H54 (cell line): ENCODE results near the gene KPTN.
A peak's percentile ranks its signal among the peaks of the same experiment; 100 is the strongest.

Experiments
- DNase-seq: peaks from one replicate; pipeline ENCODE4 v3.0.0; 2011; ENCODE audit warnings: low spot score, mixed read lengths; ENCODE audit not compliant: insufficient read length
- FAIRE-seq: peaks from 3 replicates; lab custom pipeline; 2011; peaks lifted over from hg19 to GRCh38; lab: Jason Lieb, UNC
- POLR2A ChIP-seq: IDR thresholded peaks from 2 replicates; pipeline ENCODE4 v1.6.1; 2011; ENCODE audit warnings: low read depth, mild to moderate bottlenecking, low read length

KPTN gene

GRCh38 chr19:47512183-47512947 lies 28.3 kb upstream of the KPTN start:
- DNase-seq, result no peak
- FAIRE-seq, result no peak
- TF ChIP-seq POLR2A, result no peak

DNA sequence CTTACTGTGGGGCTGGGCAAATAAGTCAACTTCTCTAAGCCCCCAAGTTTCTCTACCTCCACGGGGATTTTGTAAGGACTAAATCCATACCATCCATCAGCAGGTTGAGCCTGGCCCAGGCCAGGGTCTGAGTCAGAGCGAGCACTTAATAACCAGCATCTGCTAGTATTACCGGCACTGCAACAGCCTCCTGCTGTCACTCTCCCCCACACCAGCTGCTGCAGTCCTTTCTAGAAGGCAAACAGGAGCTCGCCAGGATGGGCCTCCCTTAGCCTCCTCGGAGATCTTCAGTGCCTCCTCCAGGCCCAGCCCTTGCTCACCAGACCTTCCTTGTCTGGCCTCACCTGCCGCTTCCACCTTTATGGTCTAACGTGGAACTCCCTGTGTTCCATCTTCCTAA lies 27.7 kb upstream of the KPTN start:
- FAIRE-seq (no peak), DNase-seq (no peak)
- TF ChIP-seq POLR2A, result no peak

GRCh38 chr19:47511128-47511517 lies 27.1 kb upstream of the KPTN start:
- DNase-seq (no peak), FAIRE-seq (no peak)
- TF ChIP-seq POLR2A, result no peak

DNA sequence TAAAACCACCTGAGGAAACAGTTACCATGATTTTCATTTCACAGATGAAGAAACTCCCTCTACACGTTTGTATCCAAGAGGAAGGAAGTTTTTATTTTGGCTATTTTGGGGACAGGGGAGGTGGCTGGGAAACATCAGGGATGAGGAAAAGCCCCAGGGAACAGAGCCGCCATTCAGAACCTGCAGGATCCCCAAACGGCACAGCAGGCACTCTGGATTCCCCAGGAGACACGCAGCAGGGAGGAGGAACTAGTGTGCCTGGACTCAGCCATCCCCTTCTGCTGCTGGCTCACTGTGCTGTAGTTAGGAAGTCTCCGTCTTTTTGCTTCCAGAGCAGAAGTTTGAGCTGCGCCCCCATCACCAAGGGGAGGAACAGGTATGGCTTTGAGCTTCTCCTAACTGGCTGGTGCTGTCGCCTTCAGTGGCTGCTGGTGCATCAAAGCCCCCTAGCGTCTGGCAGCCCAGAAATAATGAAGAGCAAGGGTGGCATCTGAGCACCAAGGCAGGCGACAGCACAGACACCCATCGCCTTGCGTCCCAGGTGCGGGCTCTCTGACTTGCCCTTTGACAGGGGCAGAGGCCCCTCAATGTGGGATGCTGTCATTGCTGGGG lies 26.6 kb upstream of the KPTN start:
- DNase-seq (no peak), FAIRE-seq (no peak)
- no peak for TF ChIP-seq POLR2A

GRCh38 chr19:47509973-47510372 lies 26.0 kb upstream of the KPTN start:
- TF ChIP-seq POLR2A, result no peak
- no peak for FAIRE-seq
- peak; percentile 38 for DNase-seq

- FAIRE-seq (no peak), DNase-seq (no peak)
- TF ChIP-seq POLR2A, result no peak
Measured at GRCh38 chr19:47509170-47509847, 25.3 kb upstream of the KPTN start.

- DNase-seq, result no peak
- no peak for FAIRE-seq
- no peak for TF ChIP-seq POLR2A
Measured at GRCh38 chr19:47508721-47509120, 24.7 kb upstream of the KPTN start.

GRCh38 chr19:47507924-47508553 lies 24.0 kb upstream of the KPTN start:
- FAIRE-seq, result no peak
- no peak for DNase-seq
- no peak for TF ChIP-seq POLR2A

- no peak for TF ChIP-seq POLR2A
- FAIRE-seq (no peak), DNase-seq (no peak)
Measured at GRCh38 chr19:47507012-47507411, 23.0 kb upstream of the KPTN start.

DNA sequence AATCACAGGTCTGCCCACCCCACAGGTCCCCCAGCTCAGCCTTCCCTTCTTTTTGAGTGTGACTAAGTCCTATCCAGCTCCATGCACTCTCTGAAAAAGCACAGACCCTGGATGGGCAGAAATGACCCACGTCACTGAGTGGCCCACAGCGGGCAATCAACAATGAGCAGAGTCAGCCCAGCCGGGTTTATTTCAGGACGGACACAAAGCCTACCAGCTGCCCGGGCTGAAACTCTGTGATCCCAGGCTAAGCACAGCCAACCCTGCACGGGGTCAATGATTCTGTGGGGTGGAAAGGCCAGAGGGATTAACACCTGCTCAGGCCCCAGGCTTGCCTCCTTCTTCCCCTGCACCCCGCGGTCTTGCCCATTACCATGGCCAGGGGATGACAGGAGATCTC lies 22.4 kb upstream of the KPTN start:
- FAIRE-seq (no peak), DNase-seq (no peak)
- TF ChIP-seq POLR2A, result no peak

DNA sequence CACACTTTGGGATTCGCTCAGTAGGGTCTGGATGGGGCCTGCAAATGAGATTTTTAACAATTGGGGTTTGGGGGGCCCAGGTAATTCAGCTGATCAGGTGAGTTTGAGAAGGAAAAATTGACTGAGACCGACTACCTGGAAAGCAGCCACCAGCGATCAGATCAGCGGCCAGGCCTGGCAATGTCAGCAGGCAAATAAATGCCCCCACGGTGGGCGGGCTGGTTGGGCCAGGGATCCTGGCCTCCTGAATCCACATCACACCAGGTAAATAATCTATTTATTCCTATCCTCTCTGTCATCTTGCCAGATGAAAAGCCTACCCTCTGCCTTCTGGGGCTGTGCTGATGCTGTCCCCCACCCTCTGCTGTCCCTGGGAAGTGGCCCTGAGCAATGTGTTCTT lies 21.5 kb upstream of the KPTN start:
- FAIRE-seq (no peak), DNase-seq (no peak)
- TF ChIP-seq POLR2A, result no peak

DNA sequence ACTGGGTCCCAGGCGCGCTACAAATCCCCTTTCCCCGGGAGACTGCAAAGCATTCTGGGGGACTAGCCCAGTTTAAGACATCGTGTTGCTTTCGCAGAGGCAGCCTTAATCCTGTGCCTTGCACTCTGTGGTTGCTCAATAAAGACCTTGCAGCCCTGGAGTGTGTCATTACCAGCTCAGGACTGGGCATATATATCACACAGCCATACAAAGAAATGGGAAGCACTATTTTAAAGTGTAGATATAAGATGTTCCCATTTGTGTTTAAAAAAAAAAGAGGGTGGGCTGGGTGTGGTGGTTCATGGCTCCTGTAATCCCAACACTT lies 19.8 kb upstream of the KPTN start:
- TF ChIP-seq POLR2A, result no peak
- FAIRE-seq, result no peak
- DNase-seq, result no peak

DNA sequence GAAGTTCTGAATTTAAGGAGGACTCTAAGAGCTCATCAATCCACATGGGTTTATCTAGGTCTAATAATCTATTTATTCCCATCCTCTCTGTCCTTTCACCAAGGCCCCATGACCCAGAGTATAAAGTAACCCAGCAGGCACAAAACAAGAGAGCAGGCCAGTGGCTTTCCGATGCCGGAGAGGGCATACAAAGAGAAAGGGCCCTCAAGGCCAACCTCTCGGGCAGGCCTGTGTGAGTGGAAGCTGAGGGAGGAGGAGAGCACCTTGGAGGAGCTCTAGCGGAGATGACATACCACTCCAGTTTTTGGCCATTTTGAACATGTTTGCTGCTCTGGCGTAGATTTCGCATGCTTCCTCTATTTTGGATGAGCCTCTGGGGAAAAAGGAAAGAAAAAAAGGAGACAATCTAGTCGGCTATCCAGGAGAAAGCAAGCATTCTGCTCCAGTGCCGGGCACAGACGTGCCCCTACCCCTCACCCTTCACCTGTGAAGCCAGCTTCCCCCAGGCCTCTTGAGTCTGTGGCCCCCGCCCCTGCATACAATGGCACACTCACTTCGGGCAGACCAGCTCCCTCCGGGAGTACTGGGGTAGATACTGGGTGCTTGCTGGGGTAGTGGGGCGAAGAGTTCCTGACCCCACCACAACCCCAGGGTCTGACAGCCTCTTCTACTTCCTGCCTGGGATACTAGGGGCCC lies 19.3 kb upstream of the KPTN start:
- no peak for FAIRE-seq
- no peak for DNase-seq
- TF ChIP-seq POLR2A, result no peak

- DNase-seq (no peak), FAIRE-seq (no peak)
- no peak for TF ChIP-seq POLR2A
Measured at GRCh38 chr19:47499863-47500830, 16.1 kb upstream of the KPTN start.
